Trophoblast cell (in vitro differentiated cells and primary cell): Measurements from ENCODE around the gene OR5B3. TPM values are rescaled to one million over a fixed set of nuclear protein-coding genes. Genes with fewer than 3 reads are reported as not detected.

Source experiments
- DNase-seq, 2 donors: peaks; one replicate each; pipeline ENCODE4 v3.0.0-alpha.2; 2016
- H2AFZ ChIP-seq: 2 replicates; pipeline ENCODE4 v1.6.1; 2013; ENCODE audit warnings: low read length, moderate library complexity, mild to moderate bottlenecking; ENCODE audit not compliant: insufficient read depth, poor library complexity
- H2AK5ac ChIP-seq: 2 replicates; pipeline ENCODE4 v1.6.1; 2013; ENCODE audit warnings: mild to moderate bottlenecking, low read length
- H2BK120ac ChIP-seq: 2 replicates; pipeline ENCODE4 v1.6.1; 2013; ENCODE audit warnings: low read length, mild to moderate bottlenecking, moderate library complexity; ENCODE audit not compliant: insufficient read depth, poor library complexity
- H2BK12ac ChIP-seq: 2 replicates; pipeline ENCODE4 v1.6.1; 2013; ENCODE audit warnings: mild to moderate bottlenecking, low read length, moderate library complexity
- H2BK5ac ChIP-seq: 2 replicates; pipeline ENCODE4 v1.6.1; 2013; ENCODE audit warnings: low read length, low read depth, moderate library complexity, mild to moderate bottlenecking; ENCODE audit not compliant: poor library complexity
- H3K14ac ChIP-seq: 2 replicates; pipeline ENCODE4 v1.6.1; 2013; ENCODE audit warnings: mild to moderate bottlenecking, low read length
- H3K18ac ChIP-seq: 2 replicates; pipeline ENCODE4 v1.6.1; 2013; ENCODE audit warnings: mild to moderate bottlenecking, low read length
- H3K23ac ChIP-seq: 2 replicates; pipeline ENCODE4 v1.6.1; 2013; ENCODE audit warnings: low read length
- H3K27ac ChIP-seq: 2 replicates; pipeline ENCODE4 v1.5.1; 2013; ENCODE audit warnings: low read depth, mild to moderate bottlenecking, inconsistent platforms, low read length, moderate library complexity
- H3K27me3 ChIP-seq: 2 replicates; pipeline ENCODE4 v1.6.1; 2013; ENCODE audit warnings: inconsistent platforms, mild to moderate bottlenecking, low read length, moderate library complexity; ENCODE audit not compliant: insufficient read depth
- H3K36me3 ChIP-seq, 2 experiments: 1 replicate in 1 of 2; 2 replicates in 1 of 2; pipeline ENCODE4 v1.6.1; 2013; ENCODE audit warnings: low read length in 2 of 2, mild to moderate bottlenecking in 2 of 2, moderate library complexity in 1 of 2; ENCODE audit not compliant: insufficient read depth in 2 of 2, control insufficient read depth in 1 of 2
- H3K4ac ChIP-seq: 2 replicates; pipeline ENCODE4 v1.6.1; 2013; ENCODE audit warnings: low read depth, mild to moderate bottlenecking, low read length, moderate library complexity
- H3K4me1 ChIP-seq, 2 experiments: 1 replicate in 1 of 2; 2 replicates in 1 of 2; pipeline ENCODE4 v1.6.1; 2013; ENCODE audit warnings: low read length in 2 of 2, mild to moderate bottlenecking in 2 of 2, moderate library complexity in 1 of 2; ENCODE audit not compliant: insufficient read depth in 2 of 2, control insufficient read depth in 1 of 2
- H3K4me2 ChIP-seq: 2 replicates; pipeline ENCODE4 v1.6.1; 2013; ENCODE audit warnings: inconsistent platforms, mild to moderate bottlenecking, low read length, moderate library complexity
- H3K4me3 ChIP-seq: 2 replicates; pipeline ENCODE4 v1.5.1; 2013; ENCODE audit warnings: mild to moderate bottlenecking, low read depth, low read length, inconsistent platforms
- H3K79me1 ChIP-seq: one replicate; pipeline ENCODE4 v1.6.1; 2013; ENCODE audit warnings: low read length
- H3K79me2 ChIP-seq: 2 replicates; pipeline ENCODE4 v1.6.1; 2013; ENCODE audit warnings: low read length, mild to moderate bottlenecking; ENCODE audit not compliant: control insufficient read depth, insufficient read depth, poor library complexity
- H3K9ac ChIP-seq: 2 replicates; pipeline ENCODE4 v1.6.1; 2013; ENCODE audit warnings: mild to moderate bottlenecking, low read length
- H3K9me3 ChIP-seq: 2 replicates; pipeline ENCODE4 v1.6.1; 2013; ENCODE audit warnings: low read depth, mild to moderate bottlenecking, control low read depth, inconsistent platforms, low read length; ENCODE audit not compliant: insufficient read depth
- H4K12ac ChIP-seq: 2 replicates; pipeline ENCODE4 v1.6.1; 2013; ENCODE audit warnings: low read depth, mild to moderate bottlenecking, low read length, moderate library complexity
- H4K8ac ChIP-seq: 2 replicates; pipeline ENCODE4 v1.6.1; 2013; ENCODE audit warnings: low read depth, mild to moderate bottlenecking, low read length, moderate library complexity
- H4K91ac ChIP-seq: one replicate; pipeline ENCODE4 v1.6.1; 2013; ENCODE audit warnings: low read depth, mild to moderate bottlenecking, low read length, moderate library complexity
- WGBS: extraction: QIAGEN DNeasy Blood & Tissue Kit; methylation state at CpG from one replicate; pipeline ENCODE4 v1.1.7; 2013; ENCODE audit warnings: missing lambda C conversion rate; ENCODE audit not compliant: insufficient read length, insufficient coverage; ENCODE audit errors: extremely low coverage; 5-methylcytosine and 5-hydroxymethylcytosine counted together
- polyA plus RNA-seq: library from polyadenylated mRNA; stranded (reverse); fragments of 200-250 nt; gene quantifications from 2 replicates; pipeline ENCODE4 v1.2.3, GENCODE V29; 2013

Gene OR5B3
- not detected in 2 replicates for polyA plus RNA-seq

DNA sequence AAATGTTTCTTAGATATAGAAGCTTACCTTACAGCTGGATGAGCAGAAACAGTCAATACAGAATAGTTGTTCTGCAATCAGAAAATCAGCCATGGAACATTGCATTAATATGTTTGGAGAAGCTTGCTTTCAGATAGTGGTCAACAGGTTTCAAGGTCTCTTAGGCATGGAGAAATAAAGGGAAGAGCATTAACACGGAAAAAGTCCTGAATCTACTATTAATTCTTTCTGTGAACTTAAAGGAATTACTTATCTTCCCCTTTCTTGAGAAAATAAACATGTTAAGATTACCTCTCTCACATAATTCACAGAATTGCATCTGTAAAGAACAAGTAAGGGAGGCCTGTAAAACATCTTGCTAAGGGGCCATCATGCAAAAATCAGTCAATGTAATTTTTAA, at the start of gene OR5B3:
TSS of gene OR5B3 (minus strand) at position 101 of the 400 bp plus-strand sequence. CDS start 3,465 bp downstream, outside the sequence.
- Histone ChIP-seq H2BK12ac (no peak within 1 kb of the TSS), H2AK5ac (no peak within 1 kb of the TSS), H3K9me3 (no peaks in the 10 kb centered on the region), H3K4me3 (no peak within 1 kb of the TSS), H3K79me2 (no peaks in the 10 kb centered on the region), H3K4me2 (no peak within 1 kb of the TSS), H2BK120ac (no peak within 1 kb of the TSS), H3K23ac (no peak within 1 kb of the TSS), H4K12ac (no peak within 1 kb of the TSS), H2BK5ac (no peak within 1 kb of the TSS), H3K4ac (no peak within 1 kb of the TSS), H4K91ac (no peak within 1 kb of the TSS), H3K27ac (no peak within 1 kb of the TSS), H3K79me1 (no peaks in the 10 kb centered on the region), H4K8ac (no peak within 1 kb of the TSS), H3K4me1 (no peaks in the 10 kb centered on the region), H3K14ac (no peak within 1 kb of the TSS), H3K36me3 (no peaks in the 10 kb centered on the region), H3K18ac (no peak within 1 kb of the TSS), H3K27me3 (no peaks in the 10 kb centered on the region), H2AFZ (no peak within 1 kb of the TSS), H3K9ac (no peak within 1 kb of the TSS)
- DNase-seq: no peak
- WGBS: no CpG with 5 or more reads among the region's 1 CpG

DNA sequence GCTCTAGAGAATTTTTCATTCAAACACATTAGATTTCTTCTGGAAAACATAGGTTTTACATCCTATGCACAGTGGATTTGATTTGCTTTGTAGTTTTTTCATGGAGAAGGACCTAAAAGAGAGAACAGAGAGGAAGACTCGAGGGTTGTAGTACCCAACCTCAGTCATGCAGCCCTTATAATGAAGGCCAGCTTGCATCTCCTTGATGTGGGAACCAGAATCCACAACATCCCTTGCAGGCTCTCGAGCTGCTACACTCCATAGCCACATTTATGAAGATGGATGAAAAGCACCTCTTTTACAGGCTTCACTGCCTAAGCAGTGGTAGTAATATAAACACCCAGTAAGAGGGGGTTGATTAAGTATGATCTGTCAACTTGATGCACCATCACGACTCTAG, 44.9 kb upstream of the OR5B3 start:
- no peak for DNase-seq
- Histone ChIP-seq H3K79me1 (no peaks in the 10 kb centered on the region), H2BK5ac (no peak overlapping the region), H4K12ac (no peak overlapping the region), H3K79me2 (no peaks in the 10 kb centered on the region), H3K14ac (no peak overlapping the region), H4K8ac (no peak overlapping the region), H4K91ac (no peak overlapping the region), H3K4me1 (no peaks in the 10 kb centered on the region), H3K27ac (no peak overlapping the region), H2BK12ac (no peak overlapping the region), H3K4ac (no peak overlapping the region), H3K36me3 (no peaks in the 10 kb centered on the region), H3K4me2 (no peak overlapping the region), H3K4me3 (no peak overlapping the region), H3K9me3 (no peaks in the 10 kb centered on the region), H3K23ac (no peak overlapping the region), H3K9ac (no peak overlapping the region), H2BK120ac (no peak overlapping the region), H3K18ac (no peak overlapping the region), H2AFZ (no peak overlapping the region), H3K27me3 (no peaks in the 10 kb centered on the region), H2AK5ac (no peak overlapping the region)
- no CpG with 5 or more reads among the region's 3 CpGs for WGBS

DNA sequence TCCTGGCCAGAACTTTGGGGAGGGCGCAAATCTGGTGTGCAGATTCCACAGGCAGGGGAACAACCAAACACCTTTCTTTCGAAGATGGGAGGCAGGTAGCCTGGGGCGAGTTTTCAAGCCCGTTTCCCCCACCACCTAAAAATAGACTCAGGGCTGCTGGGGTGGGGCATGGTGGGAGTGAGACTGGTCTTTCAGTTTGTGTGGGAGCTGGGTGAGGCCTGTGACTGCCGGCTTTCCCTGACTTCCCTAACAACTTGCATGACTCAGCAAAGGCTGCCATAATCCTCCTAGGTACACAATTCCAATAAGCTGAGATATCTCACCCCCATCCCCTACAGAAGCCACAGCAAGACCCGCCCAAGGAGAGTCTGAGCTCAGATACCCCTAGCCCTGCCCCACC, 39.6 kb upstream of the OR5B3 start:
- Histone ChIP-seq H3K4me2 (no peak overlapping the region), H2AFZ (no peak overlapping the region), H3K4me3 (no peak overlapping the region), H3K36me3 (no peaks in the 10 kb centered on the region), H3K4me1 (no peaks in the 10 kb centered on the region), H2AK5ac (no peak overlapping the region), H2BK5ac (no peak overlapping the region), H3K27me3 (no peaks in the 10 kb centered on the region), H3K4ac (no peak overlapping the region), H4K8ac (no peak overlapping the region), H3K9me3 (peaks cover 4% of the 10 kb centered on the region), H4K12ac (no peak overlapping the region), H4K91ac (no peak overlapping the region), H3K14ac (no peak overlapping the region), H2BK120ac (no peak overlapping the region), H2BK12ac (no peak overlapping the region), H3K18ac (no peak overlapping the region), H3K23ac (no peak overlapping the region), H3K27ac (no peak overlapping the region), H3K79me2 (no peaks in the 10 kb centered on the region), H3K9ac (no peak overlapping the region), H3K79me1 (no peaks in the 10 kb centered on the region)
- WGBS: no CpG with 5 or more reads among the region's 6 CpGs
- no peak for DNase-seq

DNA sequence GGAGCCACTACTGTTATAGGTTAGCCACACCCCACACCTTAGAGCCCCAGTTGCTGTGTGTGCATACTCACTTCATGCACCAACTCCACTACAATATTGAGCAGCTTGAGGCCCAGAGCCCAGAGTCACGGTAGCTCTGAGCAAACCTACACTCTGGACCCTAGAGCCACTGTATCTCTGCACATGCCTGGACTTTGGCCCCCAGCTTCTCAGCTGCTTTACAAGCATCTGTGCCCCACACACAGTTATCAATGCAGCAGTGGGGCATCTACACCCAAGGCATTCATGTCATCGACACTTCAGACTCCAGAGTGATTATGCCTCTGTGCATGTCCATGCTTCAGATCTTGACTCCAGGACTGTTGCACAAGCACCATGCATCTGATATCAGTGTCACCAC, 37.6 kb upstream of the OR5B3 start:
- no peak for DNase-seq
- no peaks in the 10 kb centered on the region for H3K27me3 ChIP-seq
- H3K14ac ChIP-seq: no peak overlapping the region
- no peak overlapping the region for H3K18ac ChIP-seq
- H3K79me2 ChIP-seq: no peaks in the 10 kb centered on the region
- H3K4ac ChIP-seq: no peak overlapping the region
- no peak overlapping the region for H4K91ac ChIP-seq
- no peak overlapping the region for H3K4me2 ChIP-seq
- H3K27ac ChIP-seq: no peak overlapping the region
- H3K4me1 ChIP-seq: no peaks in the 10 kb centered on the region
- no CpG with 5 or more reads among the region's 2 CpGs for WGBS
- H2AK5ac ChIP-seq: no peak overlapping the region
- no peaks in the 10 kb centered on the region for H3K36me3 ChIP-seq
- H3K4me3 ChIP-seq: no peak overlapping the region
- H2AFZ ChIP-seq: no peak overlapping the region
- no peak overlapping the region for H4K12ac ChIP-seq
- no peak overlapping the region for H2BK5ac ChIP-seq
- H3K9ac ChIP-seq: no peak overlapping the region
- no peak overlapping the region for H2BK120ac ChIP-seq
- no peak overlapping the region for H2BK12ac ChIP-seq
- no peaks in the 10 kb centered on the region for H3K79me1 ChIP-seq
- H4K8ac ChIP-seq: no peak overlapping the region
- peaks cover 4% of the 10 kb centered on the region for H3K9me3 ChIP-seq
- peak overlapping the region; percentile 37 for H3K23ac ChIP-seq
